CD14-positive monocyte (primary cell): ENCODE data around the gene SMIM38. TPM values are rescaled to one million over a fixed set of nuclear protein-coding genes. Genes with fewer than 3 reads are reported as not detected.

Source experiments
- DNase-seq, 3 donors: peaks; one replicate each; pipeline ENCODE4 v3.0.0-alpha.2; 2011 to 2022
- H2AFZ ChIP-seq: 2 replicates; pipeline ENCODE4 v1.6.0; 2012; ENCODE audit warnings: mild to moderate bottlenecking, low read depth, low read length, inconsistent platforms; ENCODE audit not compliant: insufficient read depth, poor library complexity, severe bottlenecking
- H3K27ac ChIP-seq, 2 donors: 1 replicate in 1 of 2; 2 replicates in 1 of 2; pipeline ENCODE4 v1.5.1; 2012 to 2013; ENCODE audit warnings: low read length in 2 of 2, control low read depth in 1 of 2, inconsistent platforms in 1 of 2, low read depth in 1 of 2, mild to moderate bottlenecking in 1 of 2
- H3K27me3 ChIP-seq, 2 donors: one replicate each; pipeline versions ENCODE4 v1.6.0 to v1.6.1; 2011 to 2013; ENCODE audit warnings: low read length in 2 of 2; ENCODE audit not compliant: control insufficient read depth in 2 of 2, insufficient read depth in 2 of 2
- H3K36me3 ChIP-seq, 2 donors: replicated peaks in 1 of 2; 1 replicate in 1 of 2; 2 replicates in 1 of 2; pipeline versions ENCODE4 v1.5.1 to v1.6.1; 2012 to 2013; ENCODE audit warnings: low read length in 2 of 2, control low read depth in 1 of 2, inconsistent platforms in 1 of 2, mild to moderate bottlenecking in 1 of 2; ENCODE audit not compliant: insufficient read depth in 2 of 2, control insufficient read depth in 1 of 2
- H3K4me1 ChIP-seq, 2 donors: 1 replicate in 1 of 2; 2 replicates in 1 of 2; pipeline versions ENCODE4 v1.5.1 to v1.6.1; 2012 to 2013; ENCODE audit warnings: low read length in 2 of 2, control low read depth in 1 of 2, inconsistent platforms in 1 of 2, mild to moderate bottlenecking in 1 of 2, moderate library complexity in 1 of 2; ENCODE audit not compliant: insufficient read depth in 2 of 2, control insufficient read depth in 1 of 2
- H3K4me2 ChIP-seq: replicated peaks from 2 replicates; pipeline ENCODE3; 2012; ENCODE audit warnings: low read length, moderate library complexity, mild to moderate bottlenecking; ENCODE audit not compliant: poor library complexity, severe bottlenecking; ENCODE audit errors: extremely low read depth
- H3K4me3 ChIP-seq, 3 experiments: fragments of 200-600 bp in 1 of 3; sonication (generic) in 1 of 3; replicated peaks in 1 of 3; 1 replicate in 2 of 3; 2 replicates in 1 of 3; pipeline ENCODE4 v1.5.1; 2011 to 2013; ENCODE audit warnings: low read length in 3 of 3, mild to moderate bottlenecking in 3 of 3, control low read depth in 2 of 3, low read depth in 2 of 3, inconsistent platforms in 1 of 3, moderate library complexity in 1 of 3
- H3K79me2 ChIP-seq: 2 replicates; pipeline ENCODE4 v1.6.0; 2012; ENCODE audit warnings: mild to moderate bottlenecking, control low read depth, inconsistent platforms, low read length, moderate library complexity; ENCODE audit not compliant: insufficient read depth
- H3K9ac ChIP-seq: 2 replicates; pipeline ENCODE4 v1.6.0; 2017; ENCODE audit warnings: low read length, mild to moderate bottlenecking; ENCODE audit not compliant: insufficient read depth, poor library complexity, severe bottlenecking
- H3K9me3 ChIP-seq, 2 donors: replicated peaks in 1 of 2; 1 replicate in 1 of 2; 2 replicates in 1 of 2; pipeline versions ENCODE4 v1.5.1 to v1.6.1; 2012 to 2013; ENCODE audit warnings: low read length in 2 of 2, control low read depth in 1 of 2; ENCODE audit not compliant: control insufficient read depth in 1 of 2, insufficient read depth in 1 of 2
- H4K20me1 ChIP-seq: 2 replicates; pipeline ENCODE4 v1.6.0; 2012; ENCODE audit warnings: mild to moderate bottlenecking, low read length, control low read depth, moderate library complexity; ENCODE audit not compliant: insufficient read depth
- H3K27ac Mint-ChIP-seq, 7 donors: one replicate each; pipeline ENCODE4 v1.8.0; 2020; ENCODE audit warnings: mild to moderate bottlenecking in 7 of 7, mixed read lengths in 7 of 7, moderate library complexity in 6 of 7, inconsistent platforms in 2 of 7
- H3K27me3 Mint-ChIP-seq, 3 donors: one replicate each; pipeline ENCODE4 v1.8.0; 2021 to 2022; ENCODE audit warnings: low read depth in 3 of 3, mild to moderate bottlenecking in 3 of 3, mixed read lengths in 3 of 3, moderate library complexity in 3 of 3, inconsistent platforms in 1 of 3
- H3K36me3 Mint-ChIP-seq, 2 donors: one replicate each; pipeline ENCODE4 v1.8.0; 2020; ENCODE audit warnings: mixed read lengths in 2 of 2, inconsistent platforms in 1 of 2, mild to moderate bottlenecking in 1 of 2
- H3K4me1 Mint-ChIP-seq: one replicate; pipeline ENCODE4 v1.8.0; 2020; ENCODE audit warnings: mild to moderate bottlenecking, mixed read lengths
- H3K4me3 Mint-ChIP-seq, 2 donors: one replicate each; pipeline ENCODE4 v1.8.0; 2020; ENCODE audit warnings: mild to moderate bottlenecking in 2 of 2, mixed read lengths in 2 of 2, moderate library complexity in 1 of 2
- H3K9me3 Mint-ChIP-seq, 7 donors: one replicate each; pipeline ENCODE4 v1.8.0; 2020 to 2022; ENCODE audit warnings: mixed read lengths in 7 of 7, mild to moderate bottlenecking in 6 of 7, moderate library complexity in 6 of 7, inconsistent platforms in 2 of 7
- CTCF ChIP-seq: fragments of 200-600 bp; IDR thresholded peaks from one replicate; pipeline ENCODE4 v1.8.0; 2022; ENCODE audit warnings: antibody characterized with exemption, mild to moderate bottlenecking
- WGBS: methylation state at CpG from one replicate; pipeline ENCODE4 v1.1.5; 2013; ENCODE audit warnings: missing lambda C conversion rate; ENCODE audit not compliant: insufficient coverage; 5-methylcytosine and 5-hydroxymethylcytosine counted together
- intact Hi-C, 2 donors: fragments of 100-400 bp; cut with micrococcal nuclease; formaldehyde crosslinking; loops; one replicate each; pipeline versions ENCODE4 v1.15.0 to v1.15.1; 2023
- polyA plus RNA-seq, 3 donors: library from polyadenylated mRNA; depleted of rRNA in 1 of 3; unstranded in 2 of 3; stranded (reverse) in 1 of 3; fragments of 300-500 nt in 2 of 3; fragments of >200 nt in 1 of 3; fragmentation: Illumina TruSeq in 2 of 3; gene quantifications; 1 replicate in 2 of 3; 2 replicates in 1 of 3; pipeline ENCODE4 v1.2.3, GENCODE V29; 2012 to 2021

Gene SMIM38
- polyA plus RNA-seq, 3 donors, result 0.05 TPM; not detected in 2

- Histone ChIP-seq H4K20me1 (no peaks in the 10 kb centered on the region), H3K4me1 (no peaks in the 10 kb centered on the region), H3K27ac (no peak overlapping the region), H3K27me3 (peaks cover 0 to 2% of the 10 kb centered on the region in 2 donors), H3K4me3 (no peak overlapping the region), H3K79me2 (no peaks in the 10 kb centered on the region), H3K9me3 (peaks cover 0 to 5% of the 10 kb centered on the region in 2 donors), H3K4me2 (no peak overlapping the region), H2AFZ (no peak overlapping the region), H3K36me3 (no peaks in the 10 kb centered on the region), H3K9ac (no peak overlapping the region)
- intact Hi-C loops, result no loop called here
- H3K9me3 Mint-ChIP-seq, result peaks cover 1 to 11% (median 8%) of the 10 kb centered on the region in 7 donors
- H3K36me3 Mint-ChIP-seq, result no peaks in the 10 kb centered on the region
- TF ChIP-seq CTCF, result no peak
- no peak overlapping the region for H3K27ac Mint-ChIP-seq
- H3K4me3 Mint-ChIP-seq, result no peak overlapping the region
- WGBS, result 95% methylated on average over 8 of the region's 8 CpGs
- no peaks in the 10 kb centered on the region for H3K4me1 Mint-ChIP-seq
- no peak for DNase-seq
- H3K27me3 Mint-ChIP-seq, result peaks cover 3 to 10% (median 6%) of the 10 kb centered on the region in 3 donors
These were observed 18.3 kb downstream of the SMIM38 start for GRCh38 chr11:69173925-69174581.

DNA sequence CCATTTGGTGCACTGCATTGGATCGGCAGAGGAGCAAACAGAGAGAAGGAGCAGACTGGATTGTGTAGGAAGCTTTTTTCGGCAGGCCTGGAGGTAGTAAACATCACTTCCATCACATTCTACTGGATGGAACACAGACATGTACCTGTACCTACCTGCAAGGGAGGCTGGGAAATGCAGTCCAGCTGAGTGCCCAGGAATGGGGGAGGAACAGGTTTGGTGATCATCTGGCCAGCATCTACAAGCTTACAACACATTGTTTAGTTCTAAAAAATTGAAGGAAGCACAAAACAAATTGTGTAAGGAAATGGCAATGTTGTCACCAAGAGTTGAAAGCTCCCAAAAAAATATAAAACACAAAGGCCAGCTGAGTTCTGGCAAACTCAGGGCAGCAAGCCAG, 19.1 kb downstream of the SMIM38 start:
- Histone ChIP-seq H3K9me3 (peaks cover 0 to 5% of the 10 kb centered on the region in 2 donors), H3K9ac (no peak overlapping the region), H2AFZ (no peak overlapping the region), H3K27ac (no peak overlapping the region), H3K79me2 (no peaks in the 10 kb centered on the region), H3K36me3 (no peaks in the 10 kb centered on the region), H3K4me3 (no peak overlapping the region), H4K20me1 (no peaks in the 10 kb centered on the region), H3K27me3 (no peaks in the 10 kb centered on the region), H3K4me1 (no peaks in the 10 kb centered on the region), H3K4me2 (no peak overlapping the region)
- H3K27ac Mint-ChIP-seq, result no peak overlapping the region
- H3K4me1 Mint-ChIP-seq, result no peaks in the 10 kb centered on the region
- H3K4me3 Mint-ChIP-seq, result no peak overlapping the region
- peaks cover 3 to 8% (median 5%) of the 10 kb centered on the region in 3 donors for H3K27me3 Mint-ChIP-seq
- H3K36me3 Mint-ChIP-seq, result no peaks in the 10 kb centered on the region
- H3K9me3 Mint-ChIP-seq, result peaks cover 0 to 11% (median 4%) of the 10 kb centered on the region in 7 donors
- intact Hi-C loops, result no loop called here
- TF ChIP-seq CTCF, result no peak
- WGBS, result no CpG with 5 or more reads among the region's 2 CpGs
- no peak for DNase-seq
